ENCODE measurements around the gene SUGCT. TPM values are rescaled to one million over a fixed set of nuclear protein-coding genes. Genes with fewer than 3 reads are reported as not detected.

SUGCT gene
- total and polyA plus RNA-seq, 2 of the 13 experiments (the other 11 are each of a cell fraction or from before 2014, with no cell fraction given): 10.1 to 22.2 TPM

- TF ChIP-seq, protein P1, sequence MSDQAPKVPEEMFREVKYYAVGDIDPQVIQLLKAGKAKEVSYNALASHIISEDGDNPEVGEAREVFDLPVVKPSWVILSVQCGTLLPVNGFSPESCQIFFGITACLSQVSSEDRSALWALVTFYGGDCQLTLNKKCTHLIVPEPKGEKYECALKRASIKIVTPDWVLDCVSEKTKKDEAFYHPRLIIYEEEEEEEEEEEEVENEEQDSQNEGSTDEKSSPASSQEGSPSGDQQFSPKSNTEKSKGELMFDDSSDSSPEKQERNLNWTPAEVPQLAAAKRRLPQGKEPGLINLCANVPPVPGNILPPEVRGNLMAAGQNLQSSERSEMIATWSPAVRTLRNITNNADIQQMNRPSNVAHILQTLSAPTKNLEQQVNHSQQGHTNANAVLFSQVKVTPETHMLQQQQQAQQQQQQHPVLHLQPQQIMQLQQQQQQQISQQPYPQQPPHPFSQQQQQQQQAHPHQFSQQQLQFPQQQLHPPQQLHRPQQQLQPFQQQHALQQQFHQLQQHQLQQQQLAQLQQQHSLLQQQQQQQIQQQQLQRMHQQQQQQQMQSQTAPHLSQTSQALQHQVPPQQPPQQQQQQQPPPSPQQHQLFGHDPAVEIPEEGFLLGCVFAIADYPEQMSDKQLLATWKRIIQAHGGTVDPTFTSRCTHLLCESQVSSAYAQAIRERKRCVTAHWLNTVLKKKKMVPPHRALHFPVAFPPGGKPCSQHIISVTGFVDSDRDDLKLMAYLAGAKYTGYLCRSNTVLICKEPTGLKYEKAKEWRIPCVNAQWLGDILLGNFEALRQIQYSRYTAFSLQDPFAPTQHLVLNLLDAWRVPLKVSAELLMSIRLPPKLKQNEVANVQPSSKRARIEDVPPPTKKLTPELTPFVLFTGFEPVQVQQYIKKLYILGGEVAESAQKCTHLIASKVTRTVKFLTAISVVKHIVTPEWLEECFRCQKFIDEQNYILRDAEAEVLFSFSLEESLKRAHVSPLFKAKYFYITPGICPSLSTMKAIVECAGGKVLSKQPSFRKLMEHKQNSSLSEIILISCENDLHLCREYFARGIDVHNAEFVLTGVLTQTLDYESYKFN (CRISPR knock-in tag; conservative IDR thresholded peaks at IDR 0.05): peak; percentile 93
- TF ChIP-seq SKIL (CRISPR knock-in tag; IDR thresholded peaks at IDR 0.05; ENCODE audit: borderline replicate concordance): no peak
- TF ChIP-seq ZNF577 (CRISPR knock-in tag; IDR thresholded peaks at IDR 0.05; ENCODE audit: borderline replicate concordance, low read depth): no peak
- peak; percentile 69 for TF ChIP-seq FOSL1 (CRISPR knock-in tag; IDR thresholded peaks at IDR 0.05; ENCODE audit: borderline replicate concordance)
- no peak for TF ChIP-seq KLF13 (CRISPR knock-in tag; IDR thresholded peaks at IDR 0.05)
- no peak for TF ChIP-seq SNAPC4 (CRISPR knock-in tag; IDR thresholded peaks at IDR 0.05)
- peak; percentile 92 for TF ChIP-seq ZMYM2 (CRISPR knock-in tag; IDR thresholded peaks at IDR 0.05)
- TF ChIP-seq HOXD1 (CRISPR knock-in tag; IDR thresholded peaks at IDR 0.05): 0 out of 2 replicates have a peak, but pooled peaks have one; percentile 57
- TF ChIP-seq PAWR (CRISPR knock-in tag; IDR thresholded peaks at IDR 0.05; ENCODE audit: borderline replicate concordance): no peak
- peak; percentile 56; the same call in 1 of the 2 replicates for TF ChIP-seq FOXO1 (CRISPR knock-in tag; IDR thresholded peaks at IDR 0.05)
- TF ChIP-seq ZNF556 (CRISPR knock-in tag; IDR thresholded peaks at IDR 0.05; ENCODE audit: borderline replicate concordance): peak; percentile 49; the same call in 1 of the 2 replicates
- TF ChIP-seq GATAD1 (CRISPR knock-in tag; IDR thresholded peaks at IDR 0.05): no peak
- no peak for TF ChIP-seq ZBTB43 (CRISPR knock-in tag; conservative IDR thresholded peaks at IDR 0.05)
- TF ChIP-seq ZNF777 (CRISPR knock-in tag; IDR thresholded peaks at IDR 0.05): no peak
- TF ChIP-seq ZNF780A (CRISPR knock-in tag; IDR thresholded peaks at IDR 0.05): no peak
- TF ChIP-seq ZKSCAN8 (CRISPR knock-in tag; IDR thresholded peaks at IDR 0.05; ENCODE audit: borderline replicate concordance): no peak
- no peak for TF ChIP-seq ZNF251 (CRISPR knock-in tag; IDR thresholded peaks at IDR 0.05)
- TF ChIP-seq ZNF235 (CRISPR knock-in tag; IDR thresholded peaks at IDR 0.05; ENCODE audit: borderline replicate concordance): no peak
Observed at GRCh38 chr7:40470091-40470592, 335.3 kb downstream of the SUGCT start (continued).
